ENCODE data around the gene NOC4L.

GRCh38 chr12:132151766-132152410 lies 7.6 kb downstream of the NOC4L start:
- no peak for TF ChIP-seq CTCF (IDR thresholded peaks at IDR 0.05)
- no peak for TF ChIP-seq POLR2A (IDR thresholded peaks at IDR 0.05)
